Endothelial cell of umbilical vein (primary cell): Measurements from ENCODE around the gene RBP5. TPM values are rescaled to one million over a fixed set of nuclear protein-coding genes. Genes with fewer than 3 reads are reported as not detected.

ENCODE experiments used
- BruUV-seq: library from RNA; stranded (reverse); fragments of 400-500 nt; replicated peaks from 2 replicates; lab custom pipeline; 2021; lab: Mats Ljungman, UMichigan
- CTCF ChIA-PET: fragments of 300-600, 350-600 bp; sonication (Branson Sonifier 250); formaldehyde crosslinking; loops from one replicate; lab custom pipeline; 2021; ENCODE audit warnings: antibody characterized with exemption, inconsistent platforms; lab: Charles Lee
- POLR2A ChIA-PET: fragments of 300-600, 350-600 bp; sonication (Branson Sonifier 250); formaldehyde crosslinking; loops from one replicate; lab custom pipeline; 2021; ENCODE audit warnings: antibody characterized with exemption, inconsistent platforms; lab: Charles Lee
- DNase-seq: peaks from one replicate; pipeline ENCODE4 v3.0.0-alpha.2; 2011; ENCODE audit warnings: low read depth, low spot score
- FAIRE-seq: peaks from 2 replicates; lab custom pipeline; 2011; peaks lifted over from hg19 to GRCh38; lab: Jason Lieb, UNC
- H2AFZ ChIP-seq: 2 replicates; pipeline ENCODE4 v1.6.0; 2012; ENCODE audit warnings: low read depth, low read length, control low read depth, inconsistent platforms
- H3K27ac ChIP-seq: 2 replicates; pipeline ENCODE4 v1.5.1; 2011; ENCODE audit warnings: low read depth, mild to moderate bottlenecking, control low read depth, low read length, moderate library complexity; ENCODE audit not compliant: insufficient read depth
- H3K27me3 ChIP-seq, 2 experiments: 2 replicates each; pipeline versions ENCODE4 v1.6.0 to v1.6.1; 2011; ENCODE audit warnings: low read length in 2 of 2, mixed read lengths in 1 of 2; ENCODE audit not compliant: control insufficient read depth in 2 of 2, insufficient read depth in 2 of 2
- H3K36me3 ChIP-seq, 2 experiments: 2 replicates in 1 of 2; 3 replicates in 1 of 2; pipeline ENCODE4 v1.5.1; 2011; ENCODE audit warnings: low read length in 2 of 2, mild to moderate bottlenecking in 1 of 2, moderate library complexity in 1 of 2; ENCODE audit not compliant: control insufficient read depth in 2 of 2, insufficient read depth in 2 of 2; ENCODE audit errors: extremely low read depth in 1 of 2
- H3K4me1 ChIP-seq: 3 replicates; pipeline ENCODE4 v1.5.1; 2011; ENCODE audit warnings: mild to moderate bottlenecking, low read length; ENCODE audit not compliant: control insufficient read depth, insufficient read depth; ENCODE audit errors: extremely low read depth
- H3K4me2 ChIP-seq: 2 replicates; pipeline ENCODE4 v1.6.1; 2011; ENCODE audit warnings: low read length, control low read depth, mixed read lengths; ENCODE audit not compliant: insufficient read depth
- H3K4me3 ChIP-seq, 3 experiments: fragments of 200-600 bp in 1 of 3; sonication (generic), shearing (Covaris generic) in 1 of 3; replicated peaks in 1 of 3; 2 replicates each; pipeline ENCODE4 v1.5.1; 2011 to 2016; ENCODE audit warnings: control low read depth in 3 of 3, low read length in 3 of 3, mild to moderate bottlenecking in 2 of 3, inconsistent platforms in 1 of 3, low read depth in 1 of 3, moderate library complexity in 1 of 3; ENCODE audit not compliant: insufficient read depth in 1 of 3
- H3K79me2 ChIP-seq: 2 replicates; pipeline ENCODE4 v1.6.0; 2012; ENCODE audit warnings: low read length, inconsistent platforms; ENCODE audit not compliant: control insufficient read depth, insufficient read depth
- H3K9ac ChIP-seq: replicated peaks from 2 replicates; pipeline ENCODE3; 2011; ENCODE audit warnings: low read length, control low read depth; ENCODE audit not compliant: insufficient read depth; ENCODE audit errors: extremely low read depth
- H3K9me1 ChIP-seq: replicated peaks from 3 replicates; pipeline ENCODE4 v1.6.0; 2011; ENCODE audit warnings: mild to moderate bottlenecking, low read length; ENCODE audit not compliant: control insufficient read depth, insufficient read depth; ENCODE audit errors: extremely low read depth
- H3K9me3 ChIP-seq: replicated peaks from 2 replicates; pipeline ENCODE4 v1.5.1; 2012; ENCODE audit warnings: low read length, inconsistent platforms; ENCODE audit not compliant: control insufficient read depth, insufficient read depth
- H4K20me1 ChIP-seq: replicated peaks from 2 replicates; pipeline ENCODE3; 2011; ENCODE audit warnings: mild to moderate bottlenecking, low read length; ENCODE audit not compliant: control insufficient read depth, insufficient read depth; ENCODE audit errors: extremely low read depth
- CTCF ChIP-seq, 2 donors: IDR thresholded peaks; 1 replicate in 1 of 2; 2 replicates in 1 of 2; pipeline ENCODE4 v1.5.1; 2011; ENCODE audit warnings: low read length in 2 of 2, mild to moderate bottlenecking in 2 of 2, moderate library complexity in 2 of 2, control low read depth in 1 of 2, inconsistent platforms in 1 of 2, low read depth in 1 of 2; ENCODE audit not compliant: insufficient read depth in 1 of 2; ENCODE audit errors: extremely low read depth in 1 of 2
- EZH2 ChIP-seq: IDR thresholded peaks from 2 replicates; pipeline ENCODE4 v1.6.1; 2012; ENCODE audit warnings: borderline replicate concordance, low read depth, mild to moderate bottlenecking, moderate library complexity, low read length, inconsistent platforms; ENCODE audit not compliant: severe bottlenecking
- FOS ChIP-seq: IDR thresholded peaks from 2 replicates; pipeline ENCODE4 v1.6.1; 2011; ENCODE audit warnings: mild to moderate bottlenecking, low read length, moderate library complexity, borderline replicate concordance; ENCODE audit not compliant: insufficient read depth
- GATA2 ChIP-seq: IDR thresholded peaks from 2 replicates; pipeline ENCODE4 v1.7.0; 2011; ENCODE audit warnings: low read depth, mild to moderate bottlenecking, moderate library complexity, mixed read lengths, low read length; ENCODE audit not compliant: insufficient read length, insufficient read depth
- JUN ChIP-seq: IDR thresholded peaks from 2 replicates; pipeline ENCODE4 v1.6.1; 2011; ENCODE audit warnings: borderline replicate concordance, low read depth; ENCODE audit not compliant: insufficient read length, insufficient read depth
- MYC ChIP-seq: IDR thresholded peaks from one replicate; pipeline ENCODE4 v1.6.1; 2011; ENCODE audit warnings: mild to moderate bottlenecking, low read depth, low read length
- POLR2A ChIP-seq: IDR thresholded peaks from 2 replicates; pipeline ENCODE4 v1.6.1; 2012; ENCODE audit warnings: low read depth, mild to moderate bottlenecking, control low read depth, low read length
- POLR2AphosphoS5 ChIP-seq: IDR thresholded peaks from 2 replicates; pipeline ENCODE4 v1.6.1; 2012; ENCODE audit warnings: low read depth, mild to moderate bottlenecking, control low read depth, low read length, moderate library complexity; ENCODE audit not compliant: insufficient read depth
- dilution Hi-C: fragments of 300-500 bp; cut with MboI; formaldehyde crosslinking; loops from one replicate; pipeline ENCODE4 v1.15.0; 2019; ENCODE audit warnings: low sequenced_read_pairs; ENCODE audit not compliant: extremely low pct_ligation_motif_present
- intact Hi-C: fragments of 100-400 bp; cut with micrococcal nuclease; formaldehyde crosslinking; loops from one replicate; pipeline ENCODE4 v1.10.0; 2022
- polyA plus RNA-seq, 4 experiments: library from polyadenylated mRNA; depleted of rRNA in 3 of 4; stranded (reverse) in 3 of 4; unstranded in 1 of 4; fragments of >200 nt; gene quantifications; 2 replicates each; pipeline versions ENCODE4 v1.2.1 to v1.2.3, GENCODE V29; 2011 to 2012; ENCODE audit warnings: missing spikeins in 1 of 4
- total RNA-seq: library from RNA; stranded (reverse); gene quantifications from 2 replicates; pipeline ENCODE4 v1.2.3, GENCODE V29; 2021
- TF ChIP-seq, protein P1 (sequence below): IDR thresholded peaks from 2 replicates; pipeline ENCODE4 v1.6.1; 2011; ENCODE audit not compliant: insufficient read depth, insufficient read length

RBP5 gene
- total and polyA plus RNA-seq, 2 donors (not counting 3 experiments of a cell fraction or from before 2014, with no cell fraction given), result 0.12 TPM; not detected in 1

DNA sequence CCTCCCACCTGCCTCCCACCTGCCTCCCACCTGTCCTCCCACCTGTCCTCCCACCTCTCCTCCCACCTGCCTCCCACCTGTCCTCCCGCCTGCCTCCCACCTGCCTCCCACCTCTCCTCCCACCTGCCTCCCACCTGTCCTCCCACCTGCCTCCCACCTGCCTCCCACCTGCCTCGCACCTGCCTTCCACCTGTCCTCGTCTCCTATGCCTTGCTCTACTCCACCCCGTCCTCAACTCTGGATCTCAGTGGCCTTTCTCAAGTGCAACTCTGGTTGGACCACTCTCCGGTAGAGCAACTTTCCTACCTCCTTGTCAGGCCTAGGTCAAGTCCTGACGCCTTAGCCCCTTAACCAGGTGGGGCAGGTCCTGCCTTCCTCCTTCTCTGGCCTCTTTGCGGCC lies 31.5 kb upstream of the RBP5 start:
- Histone ChIP-seq H3K4me2 (no peak overlapping the region), H4K20me1 (no peaks in the 10 kb centered on the region), H3K36me3 (peaks cover 0 to 7% of the 10 kb centered on the region in 2 experiments), H3K27ac (no peak overlapping the region), H3K9me3 (no peaks in the 10 kb centered on the region), H3K27me3 (peaks cover 11 to 12% of the 10 kb centered on the region in 2 experiments), H3K79me2 (no peaks in the 10 kb centered on the region), H2AFZ (no peak overlapping the region), H3K9me1 (no peaks in the 10 kb centered on the region), H3K4me3 (no peak overlapping the region), H3K9ac (no peak overlapping the region), H3K4me1 (no peaks in the 10 kb centered on the region)
- intact Hi-C loops, result no loop called here
- BruUV-seq, result no TSS peak
- CTCF ChIA-PET, result no interaction called here
- dilution Hi-C loops, result no loop called here
- DNase-seq (no peak), FAIRE-seq (no peak)
- TF ChIP-seq POLR2AphosphoS5, result no peak
- POLR2A ChIA-PET, result no interaction called here

DNA sequence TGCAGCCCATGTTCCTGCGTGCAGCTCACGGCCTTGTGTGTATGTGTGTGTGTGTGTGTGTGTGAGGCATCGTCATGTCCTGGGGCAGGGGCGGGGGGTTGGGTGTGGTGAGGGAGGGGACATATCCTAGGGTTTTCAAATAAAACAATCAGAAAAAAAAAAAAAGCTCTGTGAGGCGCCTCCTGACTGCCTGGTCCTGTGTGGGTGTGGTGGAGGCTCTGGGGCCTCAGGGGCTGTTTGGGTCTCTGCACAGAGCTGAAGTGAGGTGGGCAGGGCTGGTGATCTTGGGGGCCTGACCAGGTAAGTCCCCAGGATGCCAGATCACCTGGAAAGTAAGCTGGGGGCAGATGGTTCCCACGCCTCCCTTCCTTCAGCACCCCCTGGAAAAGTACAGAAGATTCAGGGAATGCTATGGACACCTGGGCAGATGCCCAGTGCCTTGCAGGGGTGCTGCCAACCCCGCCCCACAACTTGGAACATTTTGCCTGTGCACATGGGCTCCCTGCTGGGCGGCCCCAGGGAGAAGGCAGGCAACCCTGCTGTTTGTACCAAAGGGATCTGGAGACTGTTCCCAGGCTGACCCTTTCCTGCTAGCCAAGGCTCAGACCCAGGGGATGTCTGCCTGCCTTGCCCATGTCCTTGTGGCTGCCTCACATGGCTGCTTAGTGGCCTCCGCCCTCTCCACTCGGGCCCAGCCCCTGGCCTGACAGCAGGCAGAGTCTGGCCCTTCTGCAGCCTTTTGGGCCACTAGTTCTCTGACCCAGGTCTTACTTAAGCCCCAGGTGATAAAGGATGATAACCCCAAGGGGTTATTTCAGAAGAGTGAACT lies 30.3 kb upstream of the RBP5 start:
- intact Hi-C loops, result no loop called here

More for the DNA sequence above, 30.3 kb upstream of the RBP5 start:
- FAIRE-seq (no peak), DNase-seq (no peak)
- ChIA-PET POLR2A (no interaction called here), CTCF (no interaction called here)
- Histone ChIP-seq H3K4me1 (no peaks in the 10 kb centered on the region), H3K9me1 (no peaks in the 10 kb centered on the region), H3K27ac (no peak overlapping the region), H3K9ac (no peak overlapping the region), H2AFZ (no peak overlapping the region), H3K4me3 (no peak overlapping the region), H3K9me3 (no peaks in the 10 kb centered on the region), H3K79me2 (no peaks in the 10 kb centered on the region), H3K27me3 (peaks cover 9 to 12% of the 10 kb centered on the region in 2 experiments), H4K20me1 (no peaks in the 10 kb centered on the region), H3K36me3 (peaks cover 0 to 8% of the 10 kb centered on the region in 2 experiments), H3K4me2 (no peak overlapping the region)
- no TSS peak for BruUV-seq
- TF ChIP-seq GATA2 (no peak), FOS (no peak), JUN (no peak), POLR2A (no peak), POLR2AphosphoS5 (no peak), EZH2 (no peak), CTCF (IDR thresholded peaks at IDR 0.05; ENCODE audit: extremely low read depth in 1 of 2, insufficient read depth in 1 of 2, low read depth in 1 of 2, low read length in 2 of 2) (no peak), MYC (no peak)
- TF ChIP-seq, protein P1, sequence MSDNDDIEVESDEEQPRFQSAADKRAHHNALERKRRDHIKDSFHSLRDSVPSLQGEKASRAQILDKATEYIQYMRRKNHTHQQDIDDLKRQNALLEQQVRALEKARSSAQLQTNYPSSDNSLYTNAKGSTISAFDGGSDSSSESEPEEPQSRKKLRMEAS, result no peak
- dilution Hi-C loops, result no loop called here
